ENCODE data around the gene LRMDA. TPM values are rescaled to one million over a fixed set of nuclear protein-coding genes. Genes with fewer than 3 reads are reported as not detected.
A peak's percentile ranks its signal among the peaks of the same experiment; 100 is the strongest.

Gene LRMDA
- total RNA-seq, 4 donors from 2014 or later, result 1.5 to 15.7 (median 4.6) TPM

DNA sequence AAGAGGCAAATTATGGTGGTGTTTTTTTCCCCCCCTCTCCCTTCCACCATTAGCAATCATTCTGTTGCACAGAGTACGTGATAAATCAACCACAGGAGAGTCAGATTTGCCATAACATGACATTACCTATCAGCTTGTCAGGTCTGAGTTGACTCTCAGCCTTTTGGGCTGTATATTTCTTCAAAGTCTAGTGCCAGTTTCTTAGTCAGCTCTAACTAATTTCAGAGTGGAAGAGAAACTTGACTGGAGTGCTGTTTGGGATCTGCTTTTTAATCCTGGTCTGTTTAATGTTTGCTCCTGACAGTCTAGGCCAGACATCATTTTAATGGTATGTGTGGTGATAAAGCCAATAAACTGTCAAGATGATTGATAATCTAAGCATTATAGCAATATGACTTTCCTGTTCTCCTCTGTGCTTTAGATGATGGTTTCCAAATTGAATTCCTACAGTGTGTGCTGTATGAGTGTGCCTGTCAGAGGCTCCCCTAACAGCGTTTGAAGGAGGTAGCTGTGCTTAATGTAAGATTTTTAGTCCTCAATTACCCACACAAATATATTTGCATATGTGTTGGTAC is 76.9 kb downstream of the LRMDA start:
- H3K4me3 ChIP-seq, result no peak overlapping the region
- no peaks in the 10 kb centered on the region for H3K36me3 ChIP-seq
- peaks cover 0 to 8% of the 10 kb centered on the region in 2 donors for H3K4me1 ChIP-seq
- peak in 1 of 2 donors; percentile 63 for DNase-seq
- TF ChIP-seq POLR2A (IDR thresholded peaks at IDR 0.05), result no peak
- TF ChIP-seq, protein P1, sequence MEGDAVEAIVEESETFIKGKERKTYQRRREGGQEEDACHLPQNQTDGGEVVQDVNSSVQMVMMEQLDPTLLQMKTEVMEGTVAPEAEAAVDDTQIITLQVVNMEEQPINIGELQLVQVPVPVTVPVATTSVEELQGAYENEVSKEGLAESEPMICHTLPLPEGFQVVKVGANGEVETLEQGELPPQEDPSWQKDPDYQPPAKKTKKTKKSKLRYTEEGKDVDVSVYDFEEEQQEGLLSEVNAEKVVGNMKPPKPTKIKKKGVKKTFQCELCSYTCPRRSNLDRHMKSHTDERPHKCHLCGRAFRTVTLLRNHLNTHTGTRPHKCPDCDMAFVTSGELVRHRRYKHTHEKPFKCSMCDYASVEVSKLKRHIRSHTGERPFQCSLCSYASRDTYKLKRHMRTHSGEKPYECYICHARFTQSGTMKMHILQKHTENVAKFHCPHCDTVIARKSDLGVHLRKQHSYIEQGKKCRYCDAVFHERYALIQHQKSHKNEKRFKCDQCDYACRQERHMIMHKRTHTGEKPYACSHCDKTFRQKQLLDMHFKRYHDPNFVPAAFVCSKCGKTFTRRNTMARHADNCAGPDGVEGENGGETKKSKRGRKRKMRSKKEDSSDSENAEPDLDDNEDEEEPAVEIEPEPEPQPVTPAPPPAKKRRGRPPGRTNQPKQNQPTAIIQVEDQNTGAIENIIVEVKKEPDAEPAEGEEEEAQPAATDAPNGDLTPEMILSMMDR (IDR thresholded peaks at IDR 0.05), result no peak
- H3K9me3 ChIP-seq, result no peaks in the 10 kb centered on the region
- intact Hi-C loops (cut with DNase I; ENCODE audit: low total_unique reads), result no loop called here
- H3K27me3 ChIP-seq, result no peaks in the 10 kb centered on the region
- peak overlapping the region; percentile 57 to 63 for H3K27ac ChIP-seq

DNA sequence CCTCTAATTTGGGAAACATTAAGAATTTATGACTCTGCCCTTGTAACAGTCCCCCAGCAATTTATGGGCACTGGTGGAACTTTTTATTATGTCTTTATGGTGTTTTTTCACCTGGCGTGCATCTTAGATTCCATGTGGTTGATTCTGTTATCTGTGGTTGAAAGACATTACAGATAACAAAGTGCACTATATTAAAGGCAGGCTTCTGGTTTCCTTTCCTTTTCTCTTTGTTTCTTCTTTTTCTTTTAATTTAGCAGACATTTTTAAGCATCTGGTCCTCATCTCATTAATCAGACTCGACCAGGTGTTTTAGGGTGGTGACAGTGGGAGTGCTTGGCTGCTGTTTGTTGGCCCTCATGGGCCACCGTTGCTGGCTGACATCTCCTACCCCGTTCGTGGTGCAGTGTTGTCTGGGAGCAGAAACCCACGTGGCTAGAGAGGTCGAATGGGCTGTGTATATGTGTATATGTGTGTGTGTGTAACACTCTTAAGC is 77.4 kb downstream of the LRMDA start:
- Histone ChIP-seq H3K4me1 (peaks cover 0 to 8% of the 10 kb centered on the region in 2 donors), H3K27ac (peak overlapping the region; percentile 57 to 63), H3K27me3 (no peaks in the 10 kb centered on the region), H3K4me3 (no peak overlapping the region), H3K36me3 (no peaks in the 10 kb centered on the region), H3K9me3 (no peaks in the 10 kb centered on the region)
- DNase-seq, result peak; percentile 69 to 70
- intact Hi-C loops (cut with DNase I; ENCODE audit: low total_unique reads), result no loop called here
- TF ChIP-seq POLR2A (IDR thresholded peaks at IDR 0.05), result no peak
- TF ChIP-seq, protein P1 (IDR thresholded peaks at IDR 0.05), result no peak

DNA sequence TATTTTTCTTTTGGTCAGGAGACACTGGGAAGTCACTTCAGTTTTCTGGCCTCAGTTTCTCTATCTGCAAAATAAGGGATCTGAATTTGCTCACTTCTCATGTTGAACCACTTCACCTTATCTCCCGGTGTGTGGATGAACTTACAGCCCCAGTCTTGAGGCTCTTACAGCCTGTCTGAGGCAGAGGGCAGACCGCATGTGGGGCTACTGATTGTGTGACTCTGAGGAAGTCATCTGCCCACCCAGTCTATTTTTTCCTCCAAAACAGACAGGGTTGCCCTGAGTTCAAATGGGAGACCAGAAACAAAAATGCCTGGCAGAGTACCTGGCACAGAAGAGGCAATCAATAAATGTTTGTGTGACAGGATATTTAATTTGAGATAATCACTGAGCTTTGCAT is 78.3 kb downstream of the LRMDA start:
- no peak overlapping the region for H3K4me3 ChIP-seq
- H3K9me3 ChIP-seq, result no peaks in the 10 kb centered on the region
- TF ChIP-seq, protein P1 (IDR thresholded peaks at IDR 0.05), result no peak
- no peak for TF ChIP-seq POLR2A (IDR thresholded peaks at IDR 0.05)
- peak overlapping the region; percentile 57 to 63 for H3K27ac ChIP-seq
- intact Hi-C loops (cut with DNase I; ENCODE audit: low total_unique reads), result no loop called here
- H3K4me1 ChIP-seq, result peaks cover 0 to 8% of the 10 kb centered on the region in 2 donors
- H3K36me3 ChIP-seq, result no peaks in the 10 kb centered on the region
- no peak for DNase-seq
- no peaks in the 10 kb centered on the region for H3K27me3 ChIP-seq

DNA sequence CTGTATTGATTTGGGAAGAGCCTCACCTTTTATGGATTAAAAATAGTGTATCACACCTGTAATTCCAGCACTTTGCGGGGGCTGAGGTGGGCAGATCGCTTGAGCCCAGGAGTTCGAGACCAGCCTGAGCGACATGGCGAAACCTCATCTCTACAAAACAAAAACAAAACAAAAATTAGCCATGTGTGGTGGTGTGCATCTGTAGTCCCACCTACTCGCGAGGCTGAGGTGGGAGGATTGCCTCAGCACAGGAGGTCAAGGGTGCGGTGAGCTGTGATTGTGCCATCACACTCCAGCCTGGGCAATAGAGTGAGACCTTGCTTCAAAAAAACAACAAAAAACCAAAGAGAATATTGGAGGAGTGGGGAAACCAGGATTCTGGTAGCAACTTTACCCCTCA is 79.6 kb downstream of the LRMDA start:
- TF ChIP-seq POLR2A (IDR thresholded peaks at IDR 0.05), result no peak
- TF ChIP-seq, protein P1 (IDR thresholded peaks at IDR 0.05), result no peak

DNA sequence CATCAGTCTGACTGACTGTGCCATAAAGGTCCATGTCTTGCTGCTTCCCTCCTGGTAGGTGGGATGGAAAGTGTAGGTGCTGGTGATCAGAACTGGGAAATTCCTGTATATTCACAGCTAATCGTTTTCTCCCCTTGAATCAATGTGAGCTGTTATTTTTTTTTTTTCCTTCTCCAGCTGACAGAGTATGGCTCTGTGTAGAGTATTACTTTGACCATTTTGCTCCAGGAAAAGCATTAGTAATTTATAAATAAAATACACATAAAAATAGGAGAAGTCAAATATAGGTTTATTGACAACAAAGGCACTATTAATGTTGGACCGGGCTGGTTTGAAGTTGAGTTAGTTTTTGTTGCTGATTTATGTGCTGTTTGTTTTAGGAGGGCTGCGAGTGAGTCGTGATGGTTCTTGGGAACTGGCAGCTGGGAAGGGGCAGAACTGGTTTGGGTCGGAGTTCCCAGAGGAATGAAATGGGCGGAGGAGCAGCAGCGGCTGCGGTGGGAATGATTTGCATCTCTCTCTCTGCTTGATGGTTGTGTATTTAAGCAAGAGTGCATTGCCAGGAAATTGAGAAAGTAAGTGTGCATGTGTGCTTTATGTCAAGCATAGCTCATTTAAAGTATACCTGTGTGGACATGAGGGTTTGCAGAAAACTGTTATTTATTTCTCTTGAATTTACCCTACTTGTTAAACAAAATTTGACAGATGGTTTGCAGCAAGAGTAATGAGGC is 80.9 kb downstream of the LRMDA start:
- intact Hi-C loops (cut with DNase I; ENCODE audit: low total_unique reads), result no loop called here
- TF ChIP-seq, protein P1 (IDR thresholded peaks at IDR 0.05), result no peak
- no peak for TF ChIP-seq POLR2A (IDR thresholded peaks at IDR 0.05)

More for the DNA sequence above, 79.6 kb downstream of the LRMDA start:
- no peaks in the 10 kb centered on the region for H3K9me3 ChIP-seq
- no peak overlapping the region for H3K27ac ChIP-seq
- no peak for DNase-seq
- no peaks in the 10 kb centered on the region for H3K27me3 ChIP-seq
- peaks cover 0 to 8% of the 10 kb centered on the region in 2 donors for H3K4me1 ChIP-seq
- H3K4me3 ChIP-seq, result no peak overlapping the region
- no peaks in the 10 kb centered on the region for H3K36me3 ChIP-seq
- intact Hi-C loops (cut with DNase I; ENCODE audit: low total_unique reads), result no loop called here

More for the DNA sequence above, 80.9 kb downstream of the LRMDA start:
- no peaks in the 10 kb centered on the region for H3K9me3 ChIP-seq
- H3K27ac ChIP-seq, result peak overlapping the region; percentile 4 to 9
- H3K4me3 ChIP-seq, result no peak overlapping the region
- peak in 1 of 2 donors; percentile 32 for DNase-seq
- peaks cover 0 to 8% of the 10 kb centered on the region in 2 donors for H3K4me1 ChIP-seq
- no peaks in the 10 kb centered on the region for H3K27me3 ChIP-seq
- H3K36me3 ChIP-seq, result no peaks in the 10 kb centered on the region
